HG03442 (cell line): ENCODE measurements around the gene ZNF205.
"Not testable (repeated sequence)": the region's sequence is repeated elsewhere in the genome, so short reads cannot be mapped to it uniquely, and the experiment has no call there.

Experiments used
- ATAC-seq: cut with Tn5 transposase; IDR thresholded peaks from one replicate; pipeline ENCODE4 v1.9.1; 2021; ENCODE audit warnings: mild to moderate bottlenecking, moderate library complexity; ENCODE audit not compliant: unreplicated experiment

The ZNF205 gene

GRCh38 chr16:3112058-3112880 lies at the start of gene ZNF205:
TSS of gene ZNF205 (plus strand) at chr16:3112586. CDS start at chr16:3113431, 845 bp downstream.
- no peak for ATAC-seq

GRCh38 chr16:3063625-3064386 lies 48.6 kb upstream of the ZNF205 start:
- no peak for ATAC-seq

- ATAC-seq: no peak
These were observed 47.2 kb upstream of the ZNF205 start, which contains the start of gene IL32 for GRCh38 chr16:3065069-3065741. TSS of gene IL32 (plus strand) at chr16:3065640. CDS start at chr16:3065812, 172 bp downstream.

GRCh38 chr16:3065742-3066439 lies 46.5 kb upstream of the ZNF205 start:
- no peak for ATAC-seq

GRCh38 chr16:3066440-3066748 lies 46.0 kb upstream of the ZNF205 start:
- no peak for ATAC-seq

- no peak for ATAC-seq
These were observed 43.9 kb upstream of the ZNF205 start for GRCh38 chr16:3068487-3068886.

GRCh38 chr16:3069146-3069545 lies 43.2 kb upstream of the ZNF205 start:
- not testable (repeated sequence) for ATAC-seq

- ATAC-seq: no peak
These were observed 41.7 kb upstream of the ZNF205 start for GRCh38 chr16:3070608-3071111.

GRCh38 chr16:3071655-3072054 lies 40.7 kb upstream of the ZNF205 start:
- no peak for ATAC-seq

GRCh38 chr16:3072148-3072547 lies 40.2 kb upstream of the ZNF205 start:
- not testable (repeated sequence) for ATAC-seq

GRCh38 chr16:3072576-3073263 lies 39.7 kb upstream of the ZNF205 start:
- ATAC-seq: not testable (repeated sequence)

- no peak for ATAC-seq
These were observed 38.9 kb upstream of the ZNF205 start for GRCh38 chr16:3073448-3073847.

GRCh38 chr16:3074860-3075522 lies 37.4 kb upstream of the ZNF205 start:
- peak; percentile 72 for ATAC-seq

GRCh38 chr16:3075523-3075915 lies 36.9 kb upstream of the ZNF205 start:
- no peak for ATAC-seq

GRCh38 chr16:3075946-3076345 lies 36.4 kb upstream of the ZNF205 start:
- not testable (repeated sequence) for ATAC-seq

GRCh38 chr16:3076577-3076976 lies 35.8 kb upstream of the ZNF205 start:
- ATAC-seq: no peak

GRCh38 chr16:3080024-3080423 lies 32.4 kb upstream of the ZNF205 start:
- no peak for ATAC-seq

- not testable (repeated sequence) for ATAC-seq
These were observed 30.4 kb upstream of the ZNF205 start for GRCh38 chr16:3081957-3082356.

- not testable (repeated sequence) for ATAC-seq
These were observed 29.0 kb upstream of the ZNF205 start for GRCh38 chr16:3083408-3083807.

GRCh38 chr16:3084491-3084890 lies 27.9 kb upstream of the ZNF205 start:
- ATAC-seq: no peak
